ENCODE measurements around the gene TOR2A.
"Not testable (repeated sequence)": the region's sequence is repeated elsewhere in the genome, so short reads cannot be mapped to it uniquely, and the experiment has no call there.

Gene TOR2A

DNA sequence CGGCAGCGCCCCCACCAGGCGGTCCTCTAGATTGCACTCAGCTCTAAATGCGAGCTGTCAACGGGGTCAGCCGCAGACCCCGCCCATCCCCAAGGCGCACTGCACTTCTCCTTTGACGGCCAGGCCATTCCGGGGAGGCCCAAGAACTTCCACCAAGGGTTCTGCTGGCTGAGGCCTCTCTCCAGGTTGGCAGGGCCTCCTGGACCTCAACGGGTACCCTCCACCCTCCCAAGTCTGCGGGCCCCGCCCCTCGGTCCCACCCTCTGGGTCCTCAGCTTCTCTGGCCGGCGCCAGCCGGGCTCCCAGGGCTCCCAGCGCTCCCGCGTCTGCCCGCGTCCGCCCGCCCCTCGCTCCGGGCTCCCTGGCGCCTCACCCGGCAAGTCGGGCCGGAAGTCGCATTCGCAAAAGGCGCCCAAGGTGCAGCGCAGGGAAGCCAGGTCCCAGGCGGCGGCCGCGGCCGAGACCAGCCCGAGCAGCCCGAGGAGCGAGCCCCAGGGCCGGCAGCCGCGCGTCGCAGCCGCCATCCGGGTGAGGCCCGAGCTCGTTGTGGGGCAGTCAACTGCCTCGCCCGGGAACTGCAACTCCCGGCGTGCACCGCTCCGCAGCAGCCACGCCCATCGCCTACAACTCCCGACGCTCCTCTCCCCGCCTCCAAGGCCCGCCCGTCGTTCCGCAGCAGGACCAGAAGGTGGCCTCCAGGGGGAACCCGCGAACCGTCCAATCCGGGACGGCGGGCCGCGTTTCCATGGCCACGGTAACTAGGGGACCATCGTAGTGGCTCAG lies at the start of gene TOR2A:
Gene TOR2A (minus strand): TSS at position 548 of the 783 bp plus-strand sequence. CDS start 24 bp downstream, at position 524.
- peak; percentile 99 for DNase-seq

DNA sequence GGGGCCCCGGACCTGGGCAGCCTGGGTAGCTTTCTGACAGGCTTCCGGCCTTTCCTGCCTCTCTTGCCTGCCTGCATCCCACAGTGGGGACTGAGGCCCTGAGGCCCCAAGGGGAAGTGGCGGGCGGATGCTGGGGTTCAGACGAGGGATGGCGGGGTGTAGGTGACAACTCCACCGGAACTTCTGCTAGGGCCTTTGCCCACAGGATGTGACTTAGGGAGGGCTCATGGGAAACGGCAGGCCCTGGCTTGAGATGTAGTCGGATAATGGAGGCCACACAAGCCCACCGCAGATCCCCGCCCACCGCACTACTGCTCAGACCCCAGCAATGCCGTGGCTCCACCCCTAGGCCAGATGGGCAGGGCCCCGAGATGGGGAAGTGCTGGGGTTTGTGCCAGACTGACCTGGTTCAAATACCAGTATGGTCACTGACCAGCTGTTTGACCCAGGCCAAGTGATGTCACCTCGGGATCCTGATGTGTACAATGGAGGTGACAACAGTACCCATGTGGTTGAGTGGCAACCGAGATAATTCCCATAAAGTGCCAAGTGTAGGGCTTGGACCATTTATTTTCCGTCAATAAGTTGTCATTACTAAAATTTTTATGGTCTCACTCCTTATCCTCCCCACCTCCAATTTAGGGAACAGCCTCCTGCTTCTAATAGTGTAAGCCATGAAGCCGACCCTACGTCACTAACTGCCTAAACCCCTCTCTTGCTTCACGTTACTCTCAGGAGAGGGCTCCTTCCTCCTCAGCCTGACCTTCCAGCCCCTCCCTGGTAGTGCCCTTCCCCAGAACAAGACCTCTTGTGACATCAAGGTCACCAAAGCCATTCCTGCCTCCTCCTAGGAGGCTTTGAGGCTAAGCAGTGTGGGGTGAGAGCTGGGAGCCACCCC lies 48.3 kb upstream of the TOR2A start:
- DNase-seq: peak; percentile 72

- no peak for DNase-seq
These were observed 46.7 kb upstream of the TOR2A start for GRCh38 chr9:127781806-127782205.

GRCh38 chr9:127780909-127781308 lies 45.8 kb upstream of the TOR2A start:
- not testable (repeated sequence) for DNase-seq

DNA sequence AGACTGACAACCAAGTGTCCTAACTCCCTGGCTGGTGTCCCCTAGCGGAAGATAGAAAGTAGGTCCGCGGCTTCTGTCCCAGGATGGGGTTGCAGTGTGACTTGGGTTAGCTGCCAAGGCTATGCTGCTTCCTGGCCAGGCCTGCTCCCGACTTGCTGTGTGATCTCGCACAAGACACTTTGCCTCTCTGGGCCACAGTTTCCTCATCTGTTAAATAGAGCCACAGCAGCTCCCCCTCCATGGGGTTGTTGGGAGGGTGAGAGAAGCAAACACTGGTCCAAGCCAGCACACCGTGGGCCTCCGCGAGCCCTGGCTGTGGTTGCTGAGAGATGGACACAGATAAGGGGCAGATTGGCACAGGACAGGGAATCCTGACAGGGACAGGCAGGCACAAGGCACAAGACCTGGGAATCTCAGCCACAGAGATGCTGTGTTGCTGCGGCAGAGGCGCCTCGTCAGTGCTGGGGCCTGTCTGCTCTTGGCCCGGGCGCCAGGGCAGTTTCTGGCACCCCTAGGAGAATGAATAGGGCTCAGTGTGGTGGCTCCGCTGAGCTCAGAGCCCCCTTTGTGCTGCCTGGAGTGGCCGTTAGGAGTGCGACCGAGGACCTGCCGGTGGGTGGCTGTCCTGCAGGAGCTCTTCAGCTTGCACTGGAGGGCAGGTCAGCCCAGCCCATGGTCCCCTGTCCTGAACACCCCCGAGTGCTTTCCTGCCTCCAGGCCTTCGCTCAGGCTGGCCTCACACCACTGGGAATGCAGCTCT lies 45.2 kb upstream of the TOR2A start:
- no peak for DNase-seq

GRCh38 chr9:127779136-127779981 lies 44.3 kb upstream of the TOR2A start:
- peak; percentile 64 for DNase-seq

DNA sequence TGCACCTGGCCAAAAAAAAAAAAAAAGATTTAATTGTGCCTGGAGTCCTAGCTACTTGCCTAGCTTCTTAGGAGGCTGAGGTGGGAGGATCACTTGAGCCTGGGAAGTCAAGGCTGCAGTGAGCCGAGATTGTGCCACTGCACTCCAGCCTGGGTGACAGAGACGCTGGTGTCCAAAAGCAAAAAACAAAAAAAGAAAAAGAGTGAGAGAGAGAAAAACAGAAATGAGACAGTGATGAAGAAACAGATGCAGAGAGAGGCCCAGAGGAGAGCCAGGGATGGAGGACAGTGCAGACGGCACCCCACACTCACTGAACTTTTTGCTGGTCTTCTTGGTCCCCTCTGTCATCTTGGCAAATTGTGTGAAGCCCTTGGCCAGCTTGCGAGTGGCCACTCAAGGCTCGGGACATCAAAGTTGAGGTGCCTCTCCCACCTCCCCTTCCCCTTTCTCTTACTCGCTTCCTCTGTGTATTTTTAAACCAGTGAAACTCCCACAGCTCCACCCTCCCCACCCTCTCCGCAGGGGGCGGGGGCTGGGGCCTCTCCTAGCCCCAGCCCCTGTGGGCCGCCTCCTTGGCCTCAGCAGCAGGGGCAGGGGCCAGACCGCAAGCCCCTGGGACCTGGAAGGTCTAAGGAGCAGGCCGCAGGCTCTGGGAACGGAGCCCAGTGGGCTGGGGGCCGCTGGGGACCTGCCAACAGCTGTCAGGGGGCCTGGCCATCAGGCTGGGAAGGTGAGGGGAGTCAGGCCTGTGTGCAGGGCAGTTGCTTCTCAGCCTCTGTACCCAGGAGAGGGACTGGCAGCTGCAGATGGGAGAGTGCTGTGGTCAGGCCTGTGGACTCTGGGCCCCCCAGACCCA lies 43.4 kb upstream of the TOR2A start, which contains the start of gene SH2D3C:
Gene SH2D3C (minus strand): TSS at position 387 of the 856 bp plus-strand sequence. CDS start 39 bp downstream, at position 348.
- peak; percentile 62 for DNase-seq

- no peak for DNase-seq
These were observed 42.4 kb upstream of the TOR2A start for GRCh38 chr9:127777368-127777980.

DNA sequence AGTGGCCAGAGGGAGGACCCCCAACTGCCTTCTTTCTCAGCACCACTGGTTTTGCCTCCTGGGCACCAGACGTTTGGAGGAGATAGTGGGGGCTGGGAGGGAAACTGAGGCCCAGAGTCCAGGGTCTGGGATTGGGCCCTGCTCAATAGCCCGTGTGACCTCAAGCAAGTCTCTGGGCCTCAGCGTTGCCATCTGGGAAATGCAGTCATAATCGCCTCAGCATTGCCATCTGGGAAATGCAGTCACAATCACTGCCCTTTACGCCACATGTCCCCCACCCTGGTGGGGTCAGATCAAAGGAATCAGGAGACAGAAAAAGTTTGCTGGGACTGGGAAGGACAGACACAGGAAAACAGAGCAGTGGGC lies 41.8 kb upstream of the TOR2A start:
- DNase-seq: no peak

DNA sequence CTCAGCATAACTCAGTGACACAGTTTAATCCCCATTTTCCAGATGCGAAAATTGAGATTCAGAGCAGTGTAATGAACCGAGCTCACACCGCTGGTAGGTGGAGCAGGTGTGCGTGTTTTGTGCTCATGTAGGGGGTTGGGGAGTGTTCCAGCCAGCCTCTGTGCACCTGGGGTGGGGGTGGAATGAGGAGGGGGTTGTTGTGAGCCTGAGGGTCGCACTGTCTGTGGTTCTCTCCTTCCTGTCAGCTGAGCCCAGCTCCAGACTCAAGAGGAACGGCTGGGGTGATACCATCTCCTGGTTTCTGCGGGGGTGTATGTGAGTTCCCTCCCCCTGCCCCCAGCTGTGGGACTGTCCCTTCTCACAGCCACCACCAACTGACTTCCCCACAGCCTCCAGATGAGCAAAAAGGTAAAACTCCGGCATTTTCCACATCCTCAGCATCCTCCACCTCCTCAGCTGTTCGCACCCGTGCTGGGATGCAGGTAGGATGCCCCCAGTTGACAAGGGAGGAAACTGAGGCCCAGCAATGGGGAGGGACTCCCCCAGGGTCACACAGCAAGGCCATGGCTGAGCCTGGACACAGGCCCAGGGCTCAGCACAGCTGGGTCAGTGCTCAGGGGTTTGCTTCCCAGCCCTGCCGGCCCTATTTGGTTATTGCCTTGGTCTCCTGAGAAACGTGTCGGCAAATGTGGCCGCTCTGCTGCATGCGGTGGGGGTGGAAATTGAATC lies 41.3 kb upstream of the TOR2A start:
- DNase-seq: peak; percentile 71

- no peak for DNase-seq
These were observed 38.9 kb upstream of the TOR2A start for GRCh38 chr9:127773981-127774380.

GRCh38 chr9:127773272-127773671 lies 38.2 kb upstream of the TOR2A start:
- no peak for DNase-seq

GRCh38 chr9:127772603-127773002 lies 37.5 kb upstream of the TOR2A start:
- DNase-seq: no peak

DNA sequence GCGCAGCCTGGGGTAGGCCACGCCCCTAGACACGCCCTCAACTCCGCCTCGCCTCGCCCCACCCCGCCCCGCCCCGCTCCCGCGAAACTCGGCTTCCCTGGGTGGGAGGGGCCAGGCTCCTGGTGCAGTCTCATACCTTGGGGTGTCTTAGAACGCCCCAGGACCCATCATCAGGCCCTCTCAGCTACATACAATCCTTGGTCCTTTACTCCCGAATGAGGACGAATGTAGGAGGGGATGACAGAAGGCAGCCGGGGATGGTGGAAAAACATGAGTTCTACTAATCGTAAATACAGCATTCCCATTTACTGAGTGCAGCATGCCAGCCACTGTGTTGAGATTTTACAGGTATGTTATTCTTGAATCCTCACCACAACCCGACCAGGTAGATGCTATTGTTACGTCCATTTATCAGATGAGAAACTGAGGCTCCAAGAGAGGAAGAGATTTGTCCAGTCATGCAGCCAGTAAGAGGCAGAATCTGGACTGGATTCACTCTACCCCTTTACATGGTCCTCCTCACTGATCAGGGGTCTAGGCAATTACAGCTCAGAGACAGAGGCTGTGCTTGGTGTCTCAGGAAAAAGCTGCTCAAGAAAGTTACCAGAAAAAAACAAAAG lies 36.6 kb upstream of the TOR2A start:
- DNase-seq: no peak

DNA sequence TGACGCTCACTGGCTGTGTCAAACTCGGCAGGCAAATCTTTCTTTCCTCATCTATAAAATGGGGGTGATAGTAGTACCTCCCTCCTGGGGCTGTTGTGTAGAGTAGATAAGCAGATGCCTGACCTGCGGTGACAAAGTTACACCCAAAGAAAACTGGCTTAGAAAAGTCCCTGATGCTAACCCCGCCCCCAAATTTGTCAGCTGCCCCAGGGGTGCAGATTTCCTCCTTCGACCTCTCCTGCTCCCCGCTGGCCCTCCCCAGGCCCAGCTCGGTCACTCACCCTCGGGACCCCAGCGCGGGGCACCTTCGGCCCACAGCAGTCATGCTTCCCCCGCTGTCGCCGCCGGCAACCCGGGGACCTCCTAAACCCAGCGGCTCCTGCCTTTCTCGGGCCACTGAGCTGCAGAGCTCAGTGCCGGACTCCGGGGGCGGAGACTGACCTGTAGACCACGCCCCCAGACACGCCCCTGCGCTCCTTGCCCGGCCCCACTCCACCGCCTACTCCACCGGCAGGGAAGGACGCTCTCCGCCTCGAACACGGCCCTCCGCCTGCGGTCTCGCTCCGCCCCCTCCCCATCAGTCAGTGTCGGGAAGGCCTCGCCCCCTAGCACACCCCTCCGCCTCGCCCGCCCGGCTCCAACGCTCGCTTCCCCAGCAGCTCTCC lies 35.9 kb upstream of the TOR2A start:
- DNase-seq: peak; percentile 97

DNA sequence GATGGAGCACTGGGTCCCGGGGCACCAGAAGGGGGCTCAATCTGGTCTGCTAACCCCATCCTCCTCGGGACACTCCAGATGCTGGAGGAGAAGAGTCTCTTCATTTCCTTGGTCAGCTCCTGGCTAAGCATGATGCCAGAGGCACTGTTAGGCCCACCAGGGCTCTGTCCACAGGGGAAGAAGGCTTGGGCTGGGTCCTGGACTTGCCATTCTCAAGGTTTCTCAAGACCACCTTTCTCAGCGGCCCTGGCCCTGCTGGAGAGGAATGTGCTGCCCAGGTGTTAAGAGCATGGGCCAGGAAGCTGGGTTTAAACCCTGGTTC lies 35.5 kb upstream of the TOR2A start:
- no peak for DNase-seq

DNA sequence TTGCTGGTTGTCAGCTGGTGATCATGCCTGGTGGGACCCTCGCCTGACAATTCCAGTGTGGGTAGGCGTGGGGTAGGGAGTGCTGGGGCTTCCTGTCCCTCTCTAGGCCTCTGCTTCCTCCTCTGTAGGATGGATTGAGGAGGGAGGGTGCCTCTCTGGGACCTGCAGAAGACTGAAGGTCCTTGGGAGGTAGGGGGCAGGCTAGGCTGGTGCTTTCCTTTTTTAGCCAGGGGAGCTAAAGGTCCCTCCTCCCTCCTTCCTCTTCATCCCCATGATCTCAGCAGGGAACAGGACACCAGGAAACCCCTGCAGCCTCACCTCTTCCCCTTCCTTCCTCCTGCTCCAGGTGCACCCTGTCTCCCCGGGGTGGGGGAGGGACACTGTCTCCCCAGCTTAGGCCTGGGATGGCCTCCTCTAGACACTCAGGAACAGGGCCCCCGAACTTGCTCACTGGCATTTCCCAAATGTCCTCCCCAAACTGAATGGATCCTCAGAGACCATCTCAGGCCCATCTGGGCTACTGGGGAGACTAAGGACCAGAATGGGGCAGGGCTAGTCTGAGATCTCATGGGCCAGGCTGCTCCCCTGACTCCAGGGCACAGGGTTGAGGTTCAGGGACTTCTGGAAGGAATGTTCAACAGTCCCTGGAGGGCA lies 35.0 kb upstream of the TOR2A start:
- no peak for DNase-seq

GRCh38 chr9:127769101-127769500 lies 34.0 kb upstream of the TOR2A start:
- no peak for DNase-seq

DNA sequence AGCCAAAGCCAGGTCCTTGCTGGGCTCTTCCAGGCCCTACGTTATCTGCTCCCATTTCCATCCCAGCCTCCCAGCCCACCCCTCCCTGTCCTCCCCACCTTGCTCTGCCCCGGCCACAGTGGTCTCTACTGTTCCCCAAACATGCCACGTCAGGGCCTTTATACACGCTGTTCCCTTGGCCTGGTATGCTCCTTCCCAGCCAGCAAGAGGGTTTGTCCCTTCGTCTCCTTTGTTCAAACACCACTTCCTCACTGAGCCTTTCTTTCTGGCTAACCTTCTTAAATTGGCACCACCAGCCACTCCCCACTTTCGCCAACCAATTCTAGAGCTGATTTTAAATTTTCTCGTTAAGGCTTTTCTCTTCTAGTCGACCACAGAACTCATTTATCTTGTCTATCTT lies 33.6 kb upstream of the TOR2A start:
- no peak for DNase-seq

All from activated CD4-positive, CD25-positive, alpha-beta regulatory T cell treated with anti-CD3 and anti-CD28 coated beads, Interleukin-2, amount 50 U/mL, for 72 hours (primary cell).